ENCODE measurements around the gene NEK11.

DNA sequence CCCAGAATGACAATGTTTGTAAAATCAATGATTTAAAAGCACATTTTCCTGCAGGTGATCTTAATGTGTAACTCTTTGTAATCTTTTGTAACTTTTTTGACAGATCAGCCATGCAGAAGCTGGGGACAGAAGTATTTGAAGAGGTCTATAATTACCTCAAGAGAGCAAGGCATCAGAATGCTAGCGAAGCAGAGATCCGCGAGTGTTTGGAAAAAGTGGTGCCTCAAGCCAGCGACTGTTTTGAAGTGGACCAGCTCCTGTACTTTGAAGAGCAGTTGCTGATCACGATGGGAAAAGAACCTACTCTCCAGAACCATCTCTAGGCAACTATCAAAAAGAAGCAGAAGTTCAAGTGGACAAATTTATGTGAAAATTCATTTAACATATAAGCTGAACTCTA lies 322.8 kb downstream of the NEK11 start:
- TF ChIP-seq, protein P1, sequence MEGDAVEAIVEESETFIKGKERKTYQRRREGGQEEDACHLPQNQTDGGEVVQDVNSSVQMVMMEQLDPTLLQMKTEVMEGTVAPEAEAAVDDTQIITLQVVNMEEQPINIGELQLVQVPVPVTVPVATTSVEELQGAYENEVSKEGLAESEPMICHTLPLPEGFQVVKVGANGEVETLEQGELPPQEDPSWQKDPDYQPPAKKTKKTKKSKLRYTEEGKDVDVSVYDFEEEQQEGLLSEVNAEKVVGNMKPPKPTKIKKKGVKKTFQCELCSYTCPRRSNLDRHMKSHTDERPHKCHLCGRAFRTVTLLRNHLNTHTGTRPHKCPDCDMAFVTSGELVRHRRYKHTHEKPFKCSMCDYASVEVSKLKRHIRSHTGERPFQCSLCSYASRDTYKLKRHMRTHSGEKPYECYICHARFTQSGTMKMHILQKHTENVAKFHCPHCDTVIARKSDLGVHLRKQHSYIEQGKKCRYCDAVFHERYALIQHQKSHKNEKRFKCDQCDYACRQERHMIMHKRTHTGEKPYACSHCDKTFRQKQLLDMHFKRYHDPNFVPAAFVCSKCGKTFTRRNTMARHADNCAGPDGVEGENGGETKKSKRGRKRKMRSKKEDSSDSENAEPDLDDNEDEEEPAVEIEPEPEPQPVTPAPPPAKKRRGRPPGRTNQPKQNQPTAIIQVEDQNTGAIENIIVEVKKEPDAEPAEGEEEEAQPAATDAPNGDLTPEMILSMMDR (conservative IDR thresholded peaks at IDR 0.05; ENCODE audit: low read depth, low read length) = no peak
- TF ChIP-seq EZH2 (IDR thresholded peaks at IDR 0.05; ENCODE audit: borderline replicate concordance, low read depth, low read length, poor library complexity, severe bottlenecking) = no peak

All from A673 (cell line).